Myocyte (in vitro differentiated cells): ENCODE data around the gene IL1RAPL2. TPM values are rescaled to one million over a fixed set of nuclear protein-coding genes. Genes with fewer than 3 reads are reported as not detected.
A peak's percentile ranks its signal among the peaks of the same experiment; 100 is the strongest.
"Not testable (repeated sequence)": the region's sequence is repeated elsewhere in the genome, so short reads cannot be mapped to it uniquely, and the experiment has no call there.

Source experiments
- DNase-seq: peaks from one replicate; pipeline ENCODE4 v3.0.0-alpha.2; 2012; ENCODE audit warnings: low read depth
- total RNA-seq: library from RNA; depleted of rRNA; stranded (reverse); fragments of >200 nt; gene quantifications from 2 replicates; pipeline ENCODE4 v1.2.3, GENCODE V29; 2014

Gene IL1RAPL2
- total RNA-seq, 1 donor from 2014 or later, result 0.03 TPM

DNA sequence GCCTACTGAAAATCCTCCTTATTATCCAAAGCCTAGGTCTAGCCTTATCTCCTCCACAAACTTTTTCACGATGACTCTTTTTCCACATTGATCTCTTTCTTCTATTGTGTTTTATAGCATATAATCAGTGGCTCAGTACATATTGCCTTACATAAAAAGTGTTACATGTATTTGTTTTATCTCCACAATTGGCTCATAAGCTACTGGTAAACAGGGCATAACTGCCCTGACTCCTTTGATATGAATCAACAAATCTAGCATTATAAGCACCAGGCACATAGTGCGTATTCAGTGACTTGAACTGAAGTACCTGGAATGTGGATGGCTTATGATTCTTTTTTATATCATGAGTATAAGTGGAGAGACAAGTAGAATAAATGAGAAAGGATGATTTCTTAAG is 447.7 kb downstream of the IL1RAPL2 start:
- DNase-seq, result no peak

DNA sequence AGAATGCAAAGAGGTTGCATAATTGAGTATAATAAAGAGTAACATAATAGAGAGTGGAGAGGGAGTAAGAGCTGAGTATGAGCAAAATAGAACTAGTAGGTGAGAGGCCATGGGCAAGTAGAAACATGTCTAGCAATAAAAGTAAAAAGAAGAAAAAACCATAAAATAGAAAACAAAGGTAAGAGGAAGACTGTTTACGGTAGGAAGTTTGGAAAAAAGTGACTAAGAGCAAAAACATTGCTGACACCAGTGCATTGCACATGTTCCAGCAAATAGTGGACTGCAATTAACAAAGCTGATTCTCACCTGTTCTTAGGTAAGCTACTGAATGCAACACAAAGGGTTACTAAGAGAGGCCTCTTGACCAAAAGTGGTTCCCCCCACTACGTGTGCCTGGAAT is 451.6 kb downstream of the IL1RAPL2 start:
- no peak for DNase-seq

DNA sequence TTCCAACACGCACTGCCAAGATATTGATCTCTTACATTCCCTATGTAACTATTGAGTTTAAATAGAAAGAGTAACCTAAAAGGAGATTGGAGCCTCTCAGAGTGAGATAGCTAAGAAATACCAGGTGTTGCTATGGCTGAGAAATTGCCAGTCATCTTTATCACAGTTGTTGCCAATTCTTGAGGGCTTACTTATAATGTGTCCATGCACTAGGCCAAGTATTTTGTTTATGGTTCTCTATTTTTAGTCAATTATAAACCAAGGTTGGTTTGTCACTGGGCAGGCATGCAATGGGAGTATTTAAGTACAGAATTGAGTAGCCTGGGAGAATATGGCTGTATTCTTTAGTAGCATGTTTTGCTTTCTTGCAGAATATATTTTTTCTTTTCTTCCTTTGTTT is 452.9 kb downstream of the IL1RAPL2 start:
- DNase-seq, result peak; percentile 22

DNA sequence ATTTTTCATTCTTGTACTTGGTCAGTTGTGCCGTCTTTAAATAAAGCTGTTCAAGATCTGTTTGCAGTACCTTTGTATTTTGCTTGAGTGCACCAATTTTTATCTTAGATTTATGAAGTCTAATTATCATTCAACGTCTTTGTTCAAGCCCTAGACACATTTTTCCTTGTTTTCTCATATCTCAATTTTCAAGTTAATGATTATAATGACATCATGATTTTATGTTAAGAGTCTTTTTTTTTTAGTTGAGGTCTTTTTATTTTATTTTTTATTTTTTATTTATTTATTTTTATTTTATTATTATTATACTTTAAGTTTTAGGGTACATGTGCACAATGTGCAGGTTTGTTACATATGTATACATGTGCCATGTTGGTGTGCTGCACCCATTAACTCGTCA is 463.0 kb downstream of the IL1RAPL2 start:
- not testable (repeated sequence) for DNase-seq

DNA sequence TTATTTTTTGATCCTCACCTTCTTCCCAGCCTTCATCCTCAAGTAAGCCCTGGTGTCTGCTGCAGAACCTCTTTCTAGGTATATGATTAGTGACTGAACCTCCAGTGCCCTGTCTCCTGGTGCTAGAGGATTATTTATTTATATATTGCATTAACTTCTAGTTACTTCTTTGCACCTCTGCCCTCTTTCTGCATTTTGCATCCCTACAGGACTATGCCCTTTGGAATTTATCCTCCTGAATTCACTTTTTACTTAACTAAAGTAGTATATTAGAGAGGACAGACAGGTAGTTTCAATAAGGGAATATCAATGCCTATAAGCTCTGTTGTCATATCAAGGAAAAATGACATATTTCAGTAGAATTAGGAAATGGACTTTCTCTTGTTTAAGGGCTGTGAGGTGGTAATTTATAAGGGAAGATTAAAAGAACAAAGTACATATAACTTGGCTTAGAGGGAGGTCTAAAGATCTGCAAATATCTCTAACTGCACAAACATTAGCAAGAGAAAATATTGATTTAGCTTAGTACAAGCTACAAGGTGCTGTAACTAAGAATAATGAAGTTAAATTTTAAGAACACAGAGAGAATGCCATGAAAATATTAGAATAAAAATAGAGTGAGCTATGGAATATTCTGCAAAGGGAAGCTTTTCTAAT is 472.8 kb downstream of the IL1RAPL2 start:
- no peak for DNase-seq

DNA sequence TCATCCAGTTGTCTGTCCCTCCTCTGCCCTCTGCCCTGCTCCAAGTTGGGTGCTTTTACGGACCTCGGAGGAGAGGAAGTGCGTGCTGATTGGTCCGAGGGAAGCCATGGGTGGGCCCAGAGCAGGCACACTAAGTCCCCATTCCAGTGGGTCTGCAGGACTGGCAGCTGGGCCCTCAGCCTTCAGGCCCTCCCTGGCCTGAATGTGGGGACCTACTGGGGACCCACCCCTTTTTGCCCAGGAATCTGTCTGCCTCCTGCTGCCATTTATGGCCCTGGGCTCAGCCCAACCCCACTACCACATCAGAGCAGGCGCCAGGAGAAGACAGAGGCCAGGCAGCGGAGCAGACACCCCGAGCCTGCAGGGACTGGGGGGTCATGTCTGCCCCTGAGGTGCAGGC is 484.9 kb downstream of the IL1RAPL2 start:
- DNase-seq, result no peak

DNA sequence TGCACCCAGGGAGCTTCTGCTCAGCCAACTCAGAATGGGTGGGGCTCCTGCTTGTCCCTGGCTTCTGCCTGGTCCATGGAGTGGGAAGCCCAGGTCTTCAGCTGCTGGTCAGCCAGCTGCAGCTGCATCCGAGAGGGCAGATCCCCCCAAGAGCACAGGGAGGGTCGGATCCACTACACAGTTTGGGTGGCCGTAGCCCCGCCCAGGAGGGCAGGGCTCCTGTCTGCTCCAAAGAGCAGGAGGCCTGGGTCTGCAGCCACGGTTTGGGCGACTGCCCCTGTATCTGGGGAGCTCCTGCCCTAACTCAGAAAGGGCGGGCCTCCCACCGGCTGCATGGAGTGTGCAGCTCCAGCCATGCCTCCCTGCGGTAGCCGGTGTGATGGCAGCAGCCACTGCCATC is 485.4 kb downstream of the IL1RAPL2 start:
- no peak for DNase-seq

DNA sequence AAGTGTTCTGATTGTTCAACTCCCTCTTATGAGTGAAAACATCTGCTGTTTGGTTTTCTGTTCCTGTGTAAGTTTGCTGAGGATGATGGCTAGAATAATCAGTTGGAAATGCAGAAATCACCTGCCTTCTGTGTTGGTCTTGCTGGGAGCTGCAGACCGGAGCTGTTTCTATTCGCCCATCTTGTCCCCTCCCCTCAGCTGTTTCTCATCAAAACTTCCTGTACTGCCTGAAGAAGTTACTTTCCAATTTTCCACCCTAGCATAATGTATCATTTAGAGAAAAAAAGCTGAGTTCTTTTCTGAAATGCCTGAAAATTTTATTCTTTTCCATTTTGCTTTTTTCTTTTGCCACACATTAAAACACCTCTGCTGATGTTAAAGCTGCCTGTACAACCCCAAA is 486.9 kb downstream of the IL1RAPL2 start:
- no peak for DNase-seq

DNA sequence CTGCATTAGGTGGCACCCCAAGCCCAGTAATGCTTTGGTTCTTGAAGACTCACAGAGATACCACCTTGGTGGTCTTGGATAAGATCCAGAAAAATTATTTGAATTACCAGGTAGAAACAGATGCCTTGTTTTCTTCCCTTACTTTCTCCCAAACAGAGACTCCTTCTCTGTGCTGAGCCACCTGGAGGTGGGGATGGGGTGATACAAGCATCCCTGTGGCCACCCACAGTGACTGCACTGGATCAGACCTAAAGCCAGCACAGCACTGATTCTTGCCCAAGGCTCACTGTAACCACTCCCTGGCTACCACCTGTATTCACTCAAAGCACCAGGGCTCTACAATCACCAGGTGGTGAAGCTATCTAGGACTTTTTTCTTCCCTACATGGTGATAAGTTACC is 497.7 kb downstream of the IL1RAPL2 start:
- DNase-seq, result no peak

DNA sequence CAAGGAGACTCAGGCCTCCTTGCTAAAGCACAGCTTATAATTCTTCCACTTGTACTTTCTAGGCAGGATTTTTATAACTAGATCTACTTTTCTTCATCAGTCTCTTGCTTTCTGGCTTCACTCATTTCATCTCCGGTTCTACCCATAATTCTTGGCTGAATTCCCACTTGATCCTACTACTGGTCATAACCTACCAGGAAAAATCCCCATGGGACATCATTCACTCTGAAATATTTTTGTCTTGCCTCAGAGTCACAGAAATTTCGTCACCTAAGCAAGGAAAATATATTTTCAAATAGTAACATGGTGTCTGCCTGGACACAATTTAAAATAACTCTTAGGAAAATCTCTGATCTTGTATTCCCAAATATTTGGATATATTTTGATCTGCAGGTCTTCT is 532.2 kb downstream of the IL1RAPL2 start:
- peak; percentile 1 for DNase-seq

DNA sequence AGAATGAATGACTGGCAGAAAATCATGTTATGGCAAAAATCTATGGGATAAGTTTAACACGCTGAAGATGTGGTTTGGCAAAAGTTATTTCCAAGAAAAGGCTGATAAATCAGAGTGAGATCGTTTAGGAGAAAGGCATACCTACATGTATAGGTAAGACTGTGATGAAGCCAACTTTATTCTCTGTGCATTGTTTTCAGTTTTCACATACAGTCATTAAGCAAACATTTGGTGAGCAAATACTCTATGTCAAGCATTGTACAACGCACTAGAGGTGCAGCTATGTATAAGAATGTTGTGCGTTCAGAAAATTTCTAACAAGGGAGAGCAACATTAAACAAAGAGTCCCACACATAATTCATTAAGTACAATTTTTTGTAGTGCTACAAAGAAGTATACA is 532.8 kb downstream of the IL1RAPL2 start:
- DNase-seq, result no peak

DNA sequence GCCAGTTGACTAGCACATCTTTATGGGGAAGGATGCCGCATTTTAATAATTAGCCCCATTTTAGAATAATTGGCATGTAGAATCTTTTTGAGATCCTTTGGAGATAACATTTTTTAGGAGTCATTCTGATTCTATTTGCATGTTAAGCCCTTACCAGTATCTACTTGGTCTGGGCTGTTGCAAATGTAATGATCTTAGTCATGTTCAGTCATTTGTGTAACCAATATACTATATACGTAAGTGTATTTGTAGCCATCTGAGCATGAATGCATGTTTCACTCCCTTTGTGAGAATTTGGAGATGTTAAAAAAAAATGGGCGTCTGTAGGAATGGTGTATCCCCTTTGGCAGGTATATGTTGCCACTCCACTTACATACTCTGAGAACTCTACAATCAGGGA is 535.4 kb downstream of the IL1RAPL2 start:
- DNase-seq, result no peak

DNA sequence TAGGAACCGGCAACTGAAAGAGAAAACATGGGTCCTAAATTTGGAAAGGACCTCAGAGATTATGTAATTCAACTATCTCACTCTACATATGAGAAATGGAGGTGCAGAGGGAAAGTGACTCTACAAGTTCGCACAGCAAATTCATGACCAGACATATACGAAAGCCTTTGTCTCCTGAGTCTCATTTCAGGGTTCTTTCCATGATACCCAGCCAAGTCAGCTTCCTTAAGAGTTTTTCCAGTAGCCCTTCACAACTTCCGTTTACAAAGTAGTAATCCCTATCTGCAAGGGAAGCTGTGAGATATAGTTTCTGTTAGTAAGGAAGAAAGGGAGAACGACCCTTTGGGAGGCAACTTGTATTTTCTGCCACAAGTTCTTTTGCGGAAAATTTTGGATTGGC is 543.9 kb downstream of the IL1RAPL2 start:
- no peak for DNase-seq

DNA sequence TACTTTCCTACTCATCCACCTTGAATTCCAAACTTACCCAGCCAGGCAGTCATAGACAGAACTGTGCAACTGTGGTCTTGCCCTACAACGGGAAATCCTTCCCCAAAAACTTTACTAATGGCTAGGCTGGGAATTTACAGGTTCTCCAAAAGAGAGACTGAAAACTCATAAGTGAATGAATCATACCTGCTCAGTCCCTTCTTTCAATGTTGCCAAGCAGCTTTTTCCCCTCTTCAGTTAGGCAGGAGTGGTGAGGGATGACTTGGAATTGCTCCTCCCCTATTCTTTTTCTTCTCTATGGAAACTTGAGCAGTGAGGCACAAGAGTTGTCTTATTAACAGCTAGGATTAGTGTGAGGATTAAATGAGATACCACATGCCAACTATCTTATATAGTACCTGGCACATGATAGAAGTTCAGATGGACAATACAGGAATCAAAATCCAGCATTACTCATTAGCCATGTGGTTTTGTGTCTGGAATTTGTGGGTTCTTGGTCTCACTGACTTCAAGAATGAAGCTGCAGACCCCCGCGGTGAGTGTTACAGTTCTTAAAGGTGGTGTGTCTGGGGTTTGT is 548.6 kb downstream of the IL1RAPL2 start:
- DNase-seq, result no peak

DNA sequence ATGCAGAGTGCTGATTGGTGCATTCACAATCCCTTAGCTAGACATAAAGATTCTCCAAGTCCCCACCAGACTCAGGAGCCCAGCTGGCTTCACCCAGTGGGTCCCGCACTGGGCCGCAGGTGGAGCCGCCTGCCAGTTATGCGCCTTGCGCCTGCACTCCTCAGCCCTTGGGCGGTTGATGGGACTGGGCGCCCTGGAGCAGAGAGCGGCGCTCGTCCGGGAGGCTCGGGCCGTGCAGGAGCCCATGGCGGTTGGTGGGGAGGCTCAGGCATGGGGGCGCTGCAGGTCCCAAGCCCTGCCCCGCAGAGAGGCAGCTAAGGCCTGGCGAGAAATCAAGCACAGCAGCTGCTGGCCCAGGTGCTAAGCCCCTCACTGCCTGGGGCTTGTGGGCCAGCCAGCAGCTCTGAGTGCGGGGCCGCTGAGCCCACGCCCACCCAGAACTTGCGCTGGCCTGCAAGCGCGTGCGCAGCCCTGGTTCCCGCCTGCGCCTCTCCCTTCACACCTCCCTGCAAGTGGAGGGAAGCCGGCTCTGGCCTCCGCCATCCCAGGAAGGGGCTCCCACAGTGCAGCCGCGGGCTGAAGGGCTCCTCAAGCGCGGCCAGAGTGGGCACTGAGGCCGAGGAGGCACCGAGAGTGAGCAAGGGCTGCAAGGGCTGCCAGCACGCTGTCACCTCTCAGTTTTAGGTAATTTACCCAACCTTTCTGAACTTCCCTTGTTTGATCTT is 549.8 kb downstream of the IL1RAPL2 start:
- not testable (repeated sequence) for DNase-seq

DNA sequence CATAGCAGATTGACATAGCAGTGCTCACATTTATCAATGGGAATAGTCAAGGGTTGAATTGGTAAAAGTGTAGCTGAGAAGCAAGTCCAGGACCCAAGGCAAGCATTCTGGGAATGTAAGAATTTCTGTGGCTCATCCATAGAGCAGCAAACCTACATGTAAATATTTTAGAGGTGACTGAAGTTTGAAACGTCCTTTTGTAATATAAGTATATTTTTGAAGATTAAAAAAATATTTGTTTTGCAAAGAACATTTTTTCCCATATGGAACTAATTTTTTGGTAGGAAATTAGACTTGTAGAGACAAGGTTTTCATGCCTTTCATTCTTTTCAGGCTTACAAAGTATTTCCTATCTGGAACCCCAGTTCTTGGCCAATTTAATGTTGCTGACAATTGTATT is 550.5 kb downstream of the IL1RAPL2 start:
- DNase-seq, result no peak

DNA sequence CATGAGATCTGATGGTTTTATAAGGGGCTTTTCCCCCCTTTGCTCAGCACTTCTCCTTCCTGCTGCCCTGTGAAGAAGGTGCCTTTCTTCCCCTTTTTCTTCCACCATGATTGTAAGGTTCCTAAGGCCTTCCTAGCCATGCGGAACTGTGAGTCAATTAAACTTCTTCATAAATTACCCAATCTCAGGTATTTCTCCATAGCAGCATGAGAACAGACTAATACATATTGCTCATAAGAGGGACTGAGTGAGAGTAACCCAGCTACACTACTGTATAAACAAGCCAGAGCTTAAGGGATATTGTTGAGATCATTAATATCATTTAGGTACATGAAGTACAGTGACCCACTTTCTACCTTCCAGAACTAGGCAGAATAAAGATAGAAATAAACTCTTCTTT is 551.6 kb downstream of the IL1RAPL2 start:
- DNase-seq, result no peak

DNA sequence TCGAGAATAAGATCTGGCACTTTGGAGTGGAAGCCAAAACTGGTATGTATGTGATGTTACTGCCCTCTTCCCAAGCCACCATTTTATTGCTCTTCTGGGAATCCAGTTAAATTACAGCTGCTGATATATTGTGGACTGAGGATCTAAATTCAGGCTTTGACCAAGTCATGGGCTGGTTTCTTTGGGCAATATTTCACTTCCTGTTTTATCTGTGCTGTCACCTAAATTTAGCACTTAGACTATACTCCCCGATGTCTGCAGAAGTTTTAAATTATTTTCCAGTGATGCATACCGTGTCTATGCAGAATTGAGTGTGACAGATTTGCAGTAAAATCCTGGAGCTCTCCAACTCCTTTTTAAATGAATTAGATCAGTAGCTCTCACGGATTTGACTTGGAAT is 554.5 kb downstream of the IL1RAPL2 start:
- peak; percentile 4 for DNase-seq

DNA sequence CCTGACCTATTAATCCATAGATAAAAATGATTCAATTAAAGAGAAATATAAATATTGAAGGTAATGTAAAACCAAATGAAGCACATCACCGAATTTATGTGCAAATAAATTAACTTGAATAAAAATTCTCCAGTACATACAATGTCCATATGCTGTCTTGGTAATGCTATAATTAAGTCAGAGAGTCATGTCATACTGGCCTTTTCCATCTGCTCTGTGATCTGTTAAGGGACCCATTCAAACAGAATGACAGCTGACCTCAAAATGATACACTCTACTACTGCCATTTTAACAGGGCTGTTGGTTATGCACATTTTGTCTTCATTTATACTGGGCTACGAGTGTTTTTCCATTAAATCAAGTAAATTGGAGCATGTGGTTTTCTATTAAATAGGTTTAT is 555.2 kb downstream of the IL1RAPL2 start:
- DNase-seq, result no peak

DNA sequence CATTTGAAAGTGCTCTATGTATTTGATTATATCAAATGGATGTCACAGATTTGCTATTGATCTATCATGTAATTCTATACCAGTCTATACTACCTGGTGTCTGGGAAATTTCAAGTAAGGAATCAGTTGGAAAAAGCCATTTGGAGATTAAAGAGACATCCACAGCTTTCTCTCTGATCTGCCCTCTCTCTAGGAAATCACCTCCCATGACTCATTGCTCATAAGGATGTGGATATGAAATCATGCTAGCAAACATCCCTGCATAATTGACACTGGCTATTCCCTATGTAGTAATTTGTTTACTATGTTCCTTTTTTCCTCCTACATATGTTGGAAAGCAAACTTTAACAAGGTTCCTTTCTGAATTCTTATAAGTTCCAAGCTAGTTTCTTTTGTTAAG is 560.2 kb downstream of the IL1RAPL2 start:
- no peak for DNase-seq

DNA sequence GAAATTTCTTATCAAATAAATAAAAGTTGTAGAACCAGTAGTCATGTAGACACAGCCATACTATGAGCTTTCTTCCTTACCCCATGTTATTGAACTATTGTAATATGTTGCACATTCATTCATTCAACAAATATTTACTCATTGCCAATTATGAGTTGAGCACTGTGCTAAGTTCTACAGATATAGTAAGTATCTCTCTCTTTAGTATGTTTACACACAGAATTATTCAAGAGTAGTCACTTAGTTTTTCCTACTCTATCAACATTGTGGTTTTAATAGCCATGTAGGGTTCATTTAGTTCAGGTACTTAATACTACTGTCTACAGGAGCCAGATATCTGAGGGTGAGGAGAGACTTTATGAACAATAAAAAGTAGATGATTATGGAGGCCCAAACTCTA is 568.3 kb downstream of the IL1RAPL2 start:
- no peak for DNase-seq

DNA sequence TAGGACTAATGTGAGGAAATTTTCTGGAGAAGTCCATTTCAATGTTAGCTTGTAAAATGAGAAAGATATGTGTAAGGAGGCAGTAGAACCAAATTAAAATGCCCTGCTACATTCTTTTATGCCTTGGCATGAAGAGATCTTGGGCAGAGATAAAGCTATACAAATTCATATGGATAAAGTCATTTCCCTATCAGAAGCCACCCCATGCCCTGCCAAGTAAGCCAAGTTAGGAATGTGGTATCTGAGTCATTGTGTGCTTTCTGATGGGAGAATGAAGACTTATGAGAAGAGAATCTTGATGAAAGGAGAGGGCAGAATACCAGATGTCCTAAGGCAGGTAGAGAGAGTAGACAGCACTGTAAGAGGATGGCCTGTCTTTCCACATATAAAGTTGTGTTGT is 570.8 kb downstream of the IL1RAPL2 start:
- DNase-seq, result no peak

DNA sequence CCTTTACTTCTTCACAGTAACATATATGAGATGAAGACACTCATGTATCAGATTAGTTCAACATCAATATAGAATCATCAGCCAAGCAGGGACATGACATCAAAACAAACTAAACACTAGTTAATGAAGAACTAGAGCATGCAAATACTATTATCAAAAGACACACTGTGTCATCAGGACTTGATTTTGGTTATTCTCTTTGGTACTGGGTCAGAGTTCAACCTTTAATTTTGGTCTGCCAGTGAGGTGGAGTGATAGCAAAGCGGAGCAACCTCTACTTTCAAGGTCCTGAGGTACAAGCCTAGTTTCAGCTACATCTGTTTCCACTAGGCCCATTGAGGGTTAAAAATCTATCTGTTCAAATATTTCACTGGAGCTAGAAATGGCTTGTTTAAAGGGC is 584.0 kb downstream of the IL1RAPL2 start:
- DNase-seq, result no peak
